Activated CD8-positive, alpha-beta memory T cell treated with anti-CD3 and anti-CD28 coated beads, Interleukin-2, amount 10 ng/mL, durations not matched to agents 7 days and 5 days (primary cell): Measurements from ENCODE around the gene KANK2. TPM values are rescaled to one million over a fixed set of nuclear protein-coding genes. Genes with fewer than 3 reads are reported as not detected.
"Not testable (repeated sequence)": the region's sequence is repeated elsewhere in the genome, so short reads cannot be mapped to it uniquely, and the experiment has no call there.

Source experiments
- ATAC-seq: fragments of 150-1000 bp; cut with Tn5 transposase; one replicate; pipeline ENCODE4 v1.10.0; 2021; ENCODE audit warnings: moderate library complexity
- CTCF ChIA-PET: fragments of 350-600 bp; sonication (Branson Sonifier 250); formaldehyde crosslinking; loops from one replicate; lab custom pipeline; 2021; ENCODE audit warnings: antibody characterized with exemption; lab: Charles Lee
- DNase-seq: peaks from one replicate; pipeline ENCODE4 v3.0.0-alpha.2; 2020
- H3K27ac Mint-ChIP-seq: one replicate; pipeline ENCODE4 v1.8.0; 2021; ENCODE audit warnings: mild to moderate bottlenecking, mixed read lengths
- H3K27me3 Mint-ChIP-seq: one replicate; pipeline ENCODE4 v1.8.0; 2021; ENCODE audit warnings: mixed read lengths
- H3K36me3 Mint-ChIP-seq: one replicate; pipeline ENCODE4 v1.8.0; 2021; ENCODE audit warnings: mild to moderate bottlenecking, mixed read lengths
- H3K4me1 Mint-ChIP-seq: one replicate; pipeline ENCODE4 v1.8.0; 2021; ENCODE audit warnings: mixed read lengths
- H3K4me3 Mint-ChIP-seq: one replicate; pipeline ENCODE4 v1.8.0; 2021; ENCODE audit warnings: mild to moderate bottlenecking, moderate library complexity, mixed read lengths
- H3K9me3 Mint-ChIP-seq: one replicate; pipeline ENCODE4 v1.8.0; 2022; ENCODE audit warnings: low read depth, mixed read lengths
- total RNA-seq, 2 experiments: library from RNA; stranded (reverse); gene quantifications; one replicate each; pipeline ENCODE4 v1.2.3, GENCODE V29; 2021

Gene KANK2
- total RNA-seq, 2 experiments from 2014 or later, result 1.8 to 2.3 TPM

DNA sequence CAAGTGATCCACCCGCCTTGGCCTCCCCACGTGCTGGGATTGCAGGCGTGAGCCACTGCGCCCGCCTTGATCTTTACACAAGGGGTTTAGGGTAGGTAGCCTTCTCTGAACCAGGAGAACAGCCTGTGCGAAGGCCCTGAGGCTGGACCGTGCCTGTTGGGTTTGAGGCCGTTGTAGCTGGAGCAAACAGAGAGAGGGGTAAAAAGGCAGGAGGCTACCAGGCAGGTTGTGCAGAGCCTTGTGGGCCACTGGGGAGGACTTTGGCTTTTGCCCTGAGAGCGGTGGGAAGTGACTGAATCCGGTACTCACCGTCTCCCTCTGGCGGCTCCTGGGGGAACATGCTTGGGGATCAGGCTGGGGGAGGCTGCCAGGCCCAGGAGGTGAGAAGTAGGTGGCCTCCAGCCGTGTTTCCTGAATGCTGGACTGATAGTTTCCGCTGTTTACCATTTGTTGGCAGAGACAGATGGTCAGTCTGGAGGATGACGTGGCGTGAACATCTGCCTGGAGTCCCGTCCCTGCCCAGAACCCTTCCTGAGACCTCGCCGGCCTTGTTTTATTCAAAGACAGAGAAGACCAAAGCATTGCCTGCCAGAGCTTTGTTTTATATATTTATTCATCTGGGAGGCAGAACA lies 66.4 kb downstream of the KANK2 start:
- H3K27me3 Mint-ChIP-seq, result no peaks in the 10 kb centered on the region
- CTCF ChIA-PET, result interaction anchor here (0.5 to 4.7 kb wide), 2 partner anchors 95 to 202 kb away, joined by 4 to 22 read pairs; no protein-coding TSS in a partner anchor
- H3K9me3 Mint-ChIP-seq, result no peaks in the 10 kb centered on the region
- ATAC-seq, result peak; percentile 72
- peaks cover 57% of the 10 kb centered on the region for H3K36me3 Mint-ChIP-seq
- peaks cover 2% of the 10 kb centered on the region for H3K4me1 Mint-ChIP-seq
- no peak overlapping the region for H3K27ac Mint-ChIP-seq
- no peak overlapping the region for H3K4me3 Mint-ChIP-seq
- DNase-seq, result peak; percentile 75

DNA sequence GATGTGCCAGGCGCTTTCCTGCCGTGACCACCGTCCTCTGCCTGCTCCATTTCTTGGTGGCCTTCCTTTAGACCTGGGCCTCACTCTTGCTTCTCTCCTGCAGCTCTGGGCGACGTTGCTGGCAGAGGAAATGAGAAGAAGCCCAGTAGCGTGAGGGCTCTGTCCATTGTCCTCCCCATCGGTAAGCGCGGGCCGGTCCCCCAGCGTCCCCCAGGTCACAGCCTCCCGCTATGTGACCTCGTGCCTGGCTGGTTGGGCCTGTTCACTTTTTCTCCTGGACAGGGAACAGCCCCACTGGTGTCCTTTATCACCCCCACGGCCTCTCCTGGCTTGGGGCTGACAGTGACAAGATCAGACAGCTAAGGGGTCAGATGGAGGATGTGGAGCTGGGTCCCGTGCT lies 69.4 kb downstream of the KANK2 start:
- ATAC-seq (no peak), DNase-seq (no peak)
- Mint-ChIP-seq H3K4me3 (no peak overlapping the region), H3K4me1 (peaks cover 2% of the 10 kb centered on the region), H3K27ac (no peak overlapping the region), H3K36me3 (peaks cover 61% of the 10 kb centered on the region), H3K27me3 (no peaks in the 10 kb centered on the region), H3K9me3 (no peaks in the 10 kb centered on the region)
- CTCF ChIA-PET, result interaction anchor here (1.1 to 4.7 kb wide), 4 partner anchors 33 to 186 kb away, joined by 3 to 22 read pairs (median 3); partner anchors contain the start of gene LDLR

DNA sequence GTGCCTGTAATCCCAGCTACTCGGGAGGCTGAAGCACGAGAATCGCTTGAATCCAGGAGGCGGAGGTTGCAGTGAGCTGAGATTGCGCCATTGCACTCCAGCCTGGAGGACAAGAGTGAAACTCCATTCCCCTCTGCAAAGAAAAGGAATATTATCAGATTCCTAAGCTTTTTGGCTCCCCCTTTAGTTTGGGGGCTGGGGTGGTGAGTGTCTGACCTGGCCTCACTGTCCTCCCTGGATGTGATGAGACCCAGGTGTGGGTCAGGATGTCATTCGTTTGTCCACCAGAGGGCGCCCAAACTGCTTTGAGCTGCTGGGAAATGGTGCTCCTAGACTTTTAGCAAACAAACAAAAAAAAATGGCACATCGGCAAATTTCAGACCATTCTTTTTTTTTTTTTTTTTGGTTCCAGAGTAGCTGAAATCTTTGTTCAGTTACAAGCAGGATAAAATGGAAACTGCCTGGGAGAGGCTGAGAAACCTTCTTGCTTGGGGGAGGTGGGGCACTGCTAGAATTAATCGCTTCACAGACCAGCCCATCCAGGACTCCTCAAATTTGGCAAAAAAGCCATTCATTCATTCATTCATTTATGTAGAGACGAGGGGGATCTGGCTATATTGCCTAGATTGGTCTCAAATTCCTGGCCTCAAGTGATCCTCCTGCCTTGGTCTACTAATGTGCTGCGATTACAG lies 71.2 kb downstream of the KANK2 start:
- H3K36me3 Mint-ChIP-seq, result peaks cover 51% of the 10 kb centered on the region
- DNase-seq, result peak; percentile 85
- CTCF ChIA-PET, result interaction anchor here (0.6 to 2.3 kb wide), 36 partner anchors 9 to 356 kb away, joined by 3 to 31 read pairs (median 4); partner anchors contain the start of genes CCDC159, LDLR, SWSAP1 and TMEM205

DNA sequence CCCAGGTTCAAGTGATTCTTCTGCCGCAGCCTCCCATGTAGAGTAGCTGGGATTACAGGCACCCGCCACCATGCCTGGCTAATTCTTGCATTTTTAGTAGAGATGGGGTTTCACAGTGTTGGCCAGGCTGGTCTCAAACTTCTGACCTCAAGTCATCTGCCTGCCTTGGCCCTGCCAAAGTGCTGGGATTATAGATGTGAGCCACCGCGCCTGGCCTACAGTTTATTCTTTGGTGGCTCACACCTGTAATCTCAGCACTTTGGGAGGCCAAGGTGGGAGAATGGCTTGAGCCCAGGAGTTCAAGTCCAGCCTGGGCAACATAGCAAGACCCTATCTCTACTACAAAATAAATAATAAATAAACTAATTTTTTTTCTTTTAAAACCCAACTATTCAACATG lies 73.2 kb downstream of the KANK2 start:
- peaks cover 52% of the 10 kb centered on the region for H3K36me3 Mint-ChIP-seq
- H3K9me3 Mint-ChIP-seq, H3K4me3 Mint-ChIP-seq, H3K27me3 Mint-ChIP-seq, DNase-seq, H3K4me1 Mint-ChIP-seq, ATAC-seq, H3K27ac Mint-ChIP-seq: not testable (repeated sequence)
- CTCF ChIA-PET, result interaction anchor here (1.0 to 1.4 kb wide), 4 partner anchors 10 to 185 kb away, joined by 3 to 4 read pairs (median 4); no protein-coding TSS in a partner anchor

More for the DNA sequence above, 71.2 kb downstream of the KANK2 start:
- Mint-ChIP-seq H3K4me1 (peaks cover 2% of the 10 kb centered on the region), H3K27ac (no peak overlapping the region), H3K4me3 (no peak overlapping the region), H3K9me3 (no peaks in the 10 kb centered on the region), H3K27me3 (no peaks in the 10 kb centered on the region)
- peak; percentile 80 for ATAC-seq

DNA sequence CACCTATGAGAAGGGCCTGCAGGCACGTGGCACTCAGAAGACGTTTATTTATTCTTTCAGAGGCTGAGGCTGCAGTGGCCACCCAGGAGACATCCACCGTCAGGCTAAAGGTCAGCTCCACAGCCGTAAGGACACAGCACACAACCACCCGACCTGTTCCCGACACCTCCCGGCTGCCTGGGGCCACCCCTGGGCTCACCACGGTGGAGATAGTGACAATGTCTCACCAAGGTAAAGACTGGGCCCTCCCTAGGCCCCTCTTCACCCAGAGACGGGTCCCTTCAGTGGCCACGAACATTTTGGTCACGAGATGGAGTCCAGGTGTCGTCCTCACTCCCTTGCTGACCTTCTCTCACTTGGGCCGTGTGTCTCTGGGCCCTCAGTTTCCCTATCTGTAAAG lies 74.2 kb downstream of the KANK2 start:
- H3K36me3 Mint-ChIP-seq, result peaks cover 58% of the 10 kb centered on the region
- DNase-seq (no peak), ATAC-seq (no peak)
- peaks cover 2% of the 10 kb centered on the region for H3K4me1 Mint-ChIP-seq
- no peak overlapping the region for H3K27ac Mint-ChIP-seq
- H3K4me3 Mint-ChIP-seq, result no peak overlapping the region
- H3K27me3 Mint-ChIP-seq, result no peaks in the 10 kb centered on the region
- no peaks in the 10 kb centered on the region for H3K9me3 Mint-ChIP-seq
- CTCF ChIA-PET, result no interaction called here

DNA sequence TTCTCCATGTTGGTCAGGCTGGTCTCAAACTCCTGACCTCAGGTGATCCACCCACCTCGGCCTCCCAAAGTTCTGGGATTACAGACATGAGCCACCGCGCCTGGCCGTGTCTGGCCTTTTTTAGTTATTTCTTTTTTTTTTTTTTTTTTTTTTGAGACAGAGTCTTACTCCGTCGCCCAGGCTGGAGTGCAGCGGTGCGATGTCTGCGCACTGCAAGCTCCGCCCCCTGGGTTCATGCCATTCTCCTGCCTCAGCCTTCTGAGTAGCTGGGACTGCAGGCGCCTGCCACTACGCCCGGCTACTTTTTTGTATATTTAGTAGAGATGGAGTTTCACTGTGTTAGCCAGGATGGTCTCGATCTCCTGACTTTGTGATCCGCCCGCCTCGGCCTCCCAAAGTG lies 75.4 kb downstream of the KANK2 start:
- not testable (repeated sequence) for DNase-seq, H3K4me1 Mint-ChIP-seq, H3K27me3 Mint-ChIP-seq, H3K9me3 Mint-ChIP-seq, H3K27ac Mint-ChIP-seq, H3K4me3 Mint-ChIP-seq, ATAC-seq
- H3K36me3 Mint-ChIP-seq, result peaks cover 60% of the 10 kb centered on the region
- CTCF ChIA-PET, result interaction anchor here (0.7 to 1.0 kb wide), 2 partner anchors 86 to 1743 kb away, joined by 3 read pairs; no protein-coding TSS in a partner anchor

DNA sequence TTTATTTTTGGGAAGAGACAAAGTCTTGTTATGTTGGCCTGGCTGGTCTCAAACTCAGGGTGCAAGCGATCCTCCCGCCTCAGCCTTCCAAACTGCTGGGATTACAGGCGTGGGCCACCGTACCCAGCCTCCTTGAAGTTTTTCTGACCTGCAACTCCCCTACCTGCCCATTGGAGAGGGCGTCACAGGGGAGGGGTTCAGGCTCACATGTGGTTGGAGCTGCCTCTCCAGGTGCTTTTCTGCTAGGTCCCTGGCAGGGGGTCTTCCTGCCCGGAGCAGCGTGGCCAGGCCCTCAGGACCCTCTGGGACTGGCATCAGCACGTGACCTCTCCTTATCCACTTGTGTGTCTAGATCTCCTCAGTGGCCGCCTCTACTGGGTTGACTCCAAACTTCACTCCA lies 80.8 kb downstream of the KANK2 start:
- CTCF ChIA-PET, result no interaction called here
- Mint-ChIP-seq H3K27me3 (no peaks in the 10 kb centered on the region), H3K4me3 (no peak overlapping the region), H3K9me3 (no peaks in the 10 kb centered on the region), H3K27ac (no peak overlapping the region), H3K36me3 (peaks cover 74% of the 10 kb centered on the region), H3K4me1 (no peaks in the 10 kb centered on the region)
- ATAC-seq (no peak), DNase-seq (no peak)

DNA sequence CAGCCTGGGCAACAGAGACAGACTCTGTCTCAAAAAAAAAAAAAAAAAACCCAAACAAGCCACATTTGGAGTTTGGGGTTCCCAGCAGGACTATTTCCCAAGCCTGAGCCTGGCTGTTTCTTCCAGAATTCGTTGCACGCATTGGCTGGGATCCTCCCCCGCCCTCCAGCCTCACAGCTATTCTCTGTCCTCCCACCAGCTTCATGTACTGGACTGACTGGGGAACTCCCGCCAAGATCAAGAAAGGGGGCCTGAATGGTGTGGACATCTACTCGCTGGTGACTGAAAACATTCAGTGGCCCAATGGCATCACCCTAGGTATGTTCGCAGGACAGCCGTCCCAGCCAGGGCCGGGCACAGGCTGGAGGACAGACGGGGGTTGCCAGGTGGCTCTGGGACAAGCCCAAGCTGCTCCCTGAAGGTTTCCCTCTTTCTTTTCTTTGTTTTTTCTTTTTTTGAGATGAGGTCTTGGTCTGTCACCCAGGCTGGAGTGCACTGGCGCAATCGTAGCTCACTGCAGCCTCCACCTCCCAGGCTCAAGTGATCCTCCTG lies 81.4 kb downstream of the KANK2 start:
- H3K9me3 Mint-ChIP-seq, result no peaks in the 10 kb centered on the region
- no peak for DNase-seq
- peaks cover 75% of the 10 kb centered on the region for H3K36me3 Mint-ChIP-seq
- H3K4me1 Mint-ChIP-seq, result no peaks in the 10 kb centered on the region
- no peak overlapping the region for H3K4me3 Mint-ChIP-seq
- CTCF ChIA-PET, result interaction anchor here (1.4 kb wide), 1 partner anchor 10 kb away, joined by 6 read pairs; no protein-coding TSS in a partner anchor
- no peak for ATAC-seq
- H3K27me3 Mint-ChIP-seq, result no peaks in the 10 kb centered on the region
- H3K27ac Mint-ChIP-seq, result no peak overlapping the region

DNA sequence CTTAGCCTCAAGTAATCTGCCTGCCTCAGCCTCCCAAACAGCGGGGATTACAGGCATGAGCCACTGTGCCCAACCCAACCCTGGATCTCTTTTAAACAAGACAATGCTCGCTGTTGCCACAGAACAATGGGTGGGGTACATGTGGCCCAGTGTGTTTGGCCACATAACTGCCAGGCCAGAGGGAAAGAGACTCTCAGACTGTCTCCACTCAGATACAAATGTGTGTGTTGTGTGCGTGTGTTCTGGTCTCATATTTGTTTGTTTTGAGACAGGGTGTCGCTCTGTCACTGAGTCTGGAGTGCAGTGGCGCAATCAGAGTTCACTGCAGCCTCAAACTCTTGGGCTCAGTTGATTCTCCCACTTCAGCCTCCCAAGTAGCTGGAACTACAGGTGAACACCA lies 82.3 kb downstream of the KANK2 start:
- CTCF ChIA-PET, result interaction anchor here (1.4 kb wide), 1 partner anchor 11 kb away, joined by 6 read pairs; no protein-coding TSS in a partner anchor
- H3K27ac Mint-ChIP-seq, result no peak overlapping the region
- no peak overlapping the region for H3K4me3 Mint-ChIP-seq
- ATAC-seq (no peak), DNase-seq (no peak)
- peaks cover 71% of the 10 kb centered on the region for H3K36me3 Mint-ChIP-seq
- H3K9me3 Mint-ChIP-seq, result no peaks in the 10 kb centered on the region
- no peaks in the 10 kb centered on the region for H3K4me1 Mint-ChIP-seq
- H3K27me3 Mint-ChIP-seq, result no peaks in the 10 kb centered on the region

Other genes starting within 250 kb of the KANK2 start
- gene SMARCA4, start 236.5 kb downstream of the KANK2 start, total RNA-seq, result 100 to 1,000 TPM; 107 to 114 TPM
- 100 to 1,000 TPM; 118 to 141 TPM for gene LDLR, start 108.1 kb downstream of the KANK2 start, total RNA-seq
- gene SPC24, start 41.8 kb downstream of the KANK2 start, total RNA-seq, result 10 to 100 TPM; 62.8 to 85.5 TPM
- gene ANGPTL8, start 42.1 kb upstream of the KANK2 start, total RNA-seq, result not detected
- gene DOCK6, start 65.0 kb upstream of the KANK2 start, total RNA-seq, result under 1 TPM; 0.58 to 0.70 TPM
- not detected for gene TSPAN16, start 98.6 kb upstream of the KANK2 start, total RNA-seq
- 1 to 10 TPM; 3.6 to 5.1 TPM for gene RAB3D, start 142.1 kb upstream of the KANK2 start, total RNA-seq
- 10 to 100 TPM; 25.1 to 28.1 TPM for gene TMEM205, start 148.7 kb upstream of the KANK2 start, total RNA-seq
- 10 to 100 TPM; 13.0 to 16.1 TPM for gene CCDC159, start 149.0 kb upstream of the KANK2 start, total RNA-seq
- 1 to 10 TPM in 1 of 2 experiments, under 1 TPM in 1; 0.87 to 1.3 TPM for gene PLPPR2, start 157.9 kb upstream of the KANK2 start, total RNA-seq
- gene SWSAP1, start 177.1 kb upstream of the KANK2 start, total RNA-seq, result 1 to 10 TPM; 2.6 to 3.9 TPM
- gene EPOR, start 186.8 kb upstream of the KANK2 start, total RNA-seq, result 1 to 10 TPM; 8.1 to 9.1 TPM
- gene RGL3, start 221.8 kb upstream of the KANK2 start, total RNA-seq, result not detected
- under 1 TPM; 0.15 to 0.54 TPM for gene ODAD3, start 237.6 kb upstream of the KANK2 start, total RNA-seq
- gene PRKCSH, start 238.1 kb upstream of the KANK2 start, total RNA-seq, result 100 to 1,000 TPM; 278 to 306 TPM